Heart left ventricle (tissue), 16 donors: ENCODE measurements around the gene ATG16L2. TPM values are rescaled to one million over a fixed set of nuclear protein-coding genes. Genes with fewer than 3 reads are reported as not detected.

Experiments
- ATAC-seq, 4 donors: fragments of 200-7000 bp; cut with Tn5 transposase; one replicate each; pipeline ENCODE4 v1.9.1; 2020 to 2022; ENCODE audit warnings: moderate library complexity in 4 of 4, mild to moderate bottlenecking in 3 of 4, moderate number of reproducible peaks in 1 of 4
- DNase-seq, 5 donors: peaks; one replicate each; pipeline ENCODE4 v3.0.0-alpha.2; 2020
- H3K27ac ChIP-seq, 12 donors: fragments of 200-600 bp; sonication (generic) in 4 of 12; one replicate each; pipeline versions ENCODE4 v1.5.0 to v1.8.0; 2016 to 2022; ENCODE audit warnings: mild to moderate bottlenecking in 2 of 12
- H3K27me3 ChIP-seq, 9 donors: fragments of 200-600 bp; sonication (generic) in 2 of 9; one replicate each; pipeline versions ENCODE4 v1.5.1 to v1.8.0; 2016 to 2022; ENCODE audit warnings: mild to moderate bottlenecking in 3 of 9
- H3K36me3 ChIP-seq, 9 donors: fragments of 200-600 bp; sonication (generic) in 2 of 9; one replicate each; pipeline versions ENCODE4 v1.5.0 to v1.8.0; 2018 to 2022; ENCODE audit warnings: mild to moderate bottlenecking in 2 of 9
- H3K4me1 ChIP-seq, 12 donors: fragments of 200-600 bp; sonication (generic) in 4 of 12; one replicate each; pipeline versions ENCODE4 v1.5.0 to v1.8.0; 2016 to 2022; ENCODE audit warnings: mild to moderate bottlenecking in 3 of 12
- H3K4me3 ChIP-seq, 12 donors: fragments of 200-600 bp; sonication (generic) in 4 of 12; one replicate each; pipeline versions ENCODE4 v1.5.0 to v1.8.0; 2017 to 2022; ENCODE audit warnings: mild to moderate bottlenecking in 9 of 12, moderate library complexity in 4 of 12
- H3K9me3 ChIP-seq, 12 donors: fragments of 200-600 bp; sonication (generic) in 4 of 12; one replicate each; pipeline versions ENCODE4 v1.5.0 to v1.8.0; 2016 to 2022; ENCODE audit warnings: mild to moderate bottlenecking in 1 of 12
- CTCF ChIP-seq, 12 donors: fragments of 200-600 bp; sonication (generic) in 4 of 12; IDR thresholded peaks; one replicate each; pipeline versions ENCODE4 v1.5.0 to v1.8.0; 2018 to 2022; ENCODE audit warnings: antibody characterized with exemption in 12 of 12, mild to moderate bottlenecking in 5 of 12
- POLR2A ChIP-seq, 2 donors: fragments of 450-650 bp; IDR thresholded peaks; one replicate each; pipeline ENCODE4 v1.6.1; 2017; ENCODE audit warnings: antibody characterized with exemption in 2 of 2, mild to moderate bottlenecking in 2 of 2, moderate library complexity in 2 of 2
- WGBS, 4 donors: extraction: QIAGEN DNeasy Blood & Tissue Kit in 2 of 4; methylation state at CpG; one replicate each; pipeline versions ENCODE4 v1.1.5 to v1.1.7; 2013 to 2018; 5-methylcytosine and 5-hydroxymethylcytosine counted together
- intact Hi-C, 10 donors: fragments of 100-400 bp; cut with DNase I; formaldehyde crosslinking; loops; one replicate each; pipeline versions ENCODE4 v1.11.1 to v1.14.2; 2022
- polyA plus RNA-seq, 2 donors: library from polyadenylated mRNA; stranded (reverse); fragments of 200-250 nt; gene quantifications; one replicate each; pipeline ENCODE4 v1.2.3, GENCODE V29; 2013
- total RNA-seq, 9 donors: library from RNA; depleted of rRNA in 2 of 9; stranded (reverse); fragments of >200 nt in 2 of 9; fragmentation: NEBNext Ultra II Directional in 3 of 9; extraction: Animal tissue kit (Norgen Biotek cat#: 25700) in 3 of 9; gene quantifications; one replicate each; pipeline versions ENCODE4 v1.1.0 to v1.2.4, GENCODE V29; 2016 to 2023
- donor health status: ischemic (EF 13 %, LVEDD 7.1; RV severe dilation, severe dysfunction).
- donor health status: healthy with polysubstance abuse.
- donor health status: DM: no; HTN: yes; CAD: no.
- donor health status: DM: no; HTN: no; CAD: no.
- donor health status: ischemic (EF 25% LVEDD 6.9; RV normal size, moderate dysfunction).
- donor health status: ischemic (EF 25% LVEDD 5.7; RV mildly dilated, moderate dysfunction).
- donor health status: healthy.
- donor health status: DM: yes; HTN: yes; CAD: no.
- donor health status: ischemic (EF 35%, LVEDD 5.7; RV mildly dilated, moderate dysfunction).
- donor health status: nonischemic (EF 11% LVEDD 7.7; RV severe dilation, severe dysfunction).
- donor health status: DM: yes; HTN: yes; CAD: no.
- donor health status: PGD.
- donor health status: ischemic (EF 29% LVEDD 5.4; RV normal size, mild dysfunction).
- donor health status: nonischemic (EF 23%, LVEDD 6.1; RV moderate dilation, normal function).

Gene ATG16L2
- total and polyA plus RNA-seq, 11 donors = 6.0 to 28.9 (median 13.2) TPM

GRCh38 chr11:72832301-72833082 lies 18.3 kb downstream of the ATG16L2 start:
- no peaks in the 10 kb centered on the region for H3K9me3 ChIP-seq
- peaks cover 39 to 88% (median 65%) of the 10 kb centered on the region in 12 donors for H3K4me1 ChIP-seq

GRCh38 chr11:72833083-72833733 lies 19.0 kb downstream of the ATG16L2 start:
- TF ChIP-seq POLR2A (IDR thresholded peaks at IDR 0.05) = no peak
- no peak for TF ChIP-seq CTCF (IDR thresholded peaks at IDR 0.05)
- intact Hi-C loops = loop anchor here in 8 of 10 donors (2.0 to 10.0 kb wide), 8 partner anchors 16 to 459 kb away; partner anchors contain the start of gene FCHSD2 (in 5 of the 8)
- DNase-seq (no peak), ATAC-seq (no peak)
- Histone ChIP-seq H3K27ac (peak overlapping the region; percentile 80 to 98 (median 90)), H3K27me3 (no peaks in the 10 kb centered on the region), H3K36me3 (peaks cover 0 to 60% (median 21%) of the 10 kb centered on the region in 9 donors), H3K9me3 (no peaks in the 10 kb centered on the region), H3K4me3 (no peak overlapping the region), H3K4me1 (peaks cover 39 to 88% (median 67%) of the 10 kb centered on the region in 12 donors)
- WGBS, 4 donors = 88 to 96% (median 94%) methylated on average over 5 of the region's 5 CpGs

More at GRCh38 chr11:72832301-72833082, 18.3 kb downstream of the ATG16L2 start:
- intact Hi-C loops = loop anchor here in 8 of 10 donors (2.0 to 10.0 kb wide), 8 partner anchors 16 to 460 kb away; partner anchors contain the start of gene FCHSD2 (in 5 of the 8)
- ATAC-seq (peak in 3 of 4 donors; percentile 0 to 9 (median 2)), DNase-seq (peak in 1 of 5 donors; percentile 22)
- 44 to 48% (median 46%) methylated on average over 8 to 9 of the region's 9 CpGs for WGBS, 4 donors
- peak overlapping the region; percentile 80 to 98 (median 90) for H3K27ac ChIP-seq
- H3K27me3 ChIP-seq = no peaks in the 10 kb centered on the region
- no peak for TF ChIP-seq CTCF (IDR thresholded peaks at IDR 0.05)
- no peak for TF ChIP-seq POLR2A (IDR thresholded peaks at IDR 0.05)
- H3K4me3 ChIP-seq = no peak overlapping the region
- peaks cover 0 to 55% (median 14%) of the 10 kb centered on the region in 9 donors for H3K36me3 ChIP-seq

- Histone ChIP-seq H3K27me3 (no peaks in the 10 kb centered on the region), H3K36me3 (peaks cover 0 to 60% (median 26%) of the 10 kb centered on the region in 9 donors), H3K27ac (peak overlapping the region; percentile 80 to 98 (median 90)), H3K9me3 (no peaks in the 10 kb centered on the region), H3K4me3 (no peak overlapping the region), H3K4me1 (peaks cover 36 to 88% (median 67%) of the 10 kb centered on the region in 12 donors)
- WGBS, 4 donors = 35 to 50% (median 37%) methylated on average over 8 of the region's 8 CpGs
- DNase-seq = peak in 3 of 5 donors; percentile 42 to 65 (median 57)
- intact Hi-C loops = loop anchor here in 8 of 10 donors (2.0 to 10.0 kb wide), 8 partner anchors 15 to 458 kb away; partner anchors contain the start of gene FCHSD2 (in 5 of the 8)
- peak; percentile 16 to 38 (median 34) for ATAC-seq
- TF ChIP-seq POLR2A (IDR thresholded peaks at IDR 0.05) (no peak), CTCF (IDR thresholded peaks at IDR 0.05) (no peak)
Measured at GRCh38 chr11:72833811-72834493, 19.7 kb downstream of the ATG16L2 start.
